22Rv1 (cell line): ENCODE results near the gene UBE2S.

ENCODE experiments used
- H3K27ac ChIP-seq: fragments of 450-650 bp; 2 replicates; pipeline ENCODE4 v1.5.1; 2017
- ZFX ChIP-seq: fragments of 450-650 bp; IDR thresholded peaks from 2 replicates; pipeline ENCODE4 v1.6.1; 2017; ENCODE audit warnings: antibody characterized with exemption, borderline replicate concordance
- TF ChIP-seq, protein P1 (sequence below): fragments of 450-650 bp; IDR thresholded peaks from 2 replicates; pipeline ENCODE4 v1.5.1; 2017; ENCODE audit warnings: mild to moderate bottlenecking

The UBE2S gene

DNA sequence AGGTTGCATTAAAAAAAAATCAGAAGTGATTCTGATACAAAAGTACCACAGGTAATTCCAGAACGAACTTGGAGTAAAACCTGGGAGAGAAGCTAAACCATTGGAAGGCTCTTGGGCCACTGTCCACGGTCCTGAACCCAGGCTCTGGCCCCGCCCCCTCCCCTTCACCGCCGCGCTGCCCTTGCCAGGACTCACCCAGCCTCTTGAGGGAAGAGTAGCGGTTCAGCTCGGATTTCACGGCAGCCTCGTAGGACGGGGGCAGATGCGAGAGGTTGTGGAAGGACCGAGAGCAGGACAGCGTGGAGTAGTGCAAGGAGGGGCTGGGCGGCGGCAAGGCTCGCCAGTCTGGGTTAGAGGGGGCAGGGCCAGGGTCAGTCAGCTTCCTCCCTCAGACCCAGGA lies 29.8 kb upstream of the UBE2S start:
- H3K27ac ChIP-seq, result no peak overlapping the region
- TF ChIP-seq, protein P1, sequence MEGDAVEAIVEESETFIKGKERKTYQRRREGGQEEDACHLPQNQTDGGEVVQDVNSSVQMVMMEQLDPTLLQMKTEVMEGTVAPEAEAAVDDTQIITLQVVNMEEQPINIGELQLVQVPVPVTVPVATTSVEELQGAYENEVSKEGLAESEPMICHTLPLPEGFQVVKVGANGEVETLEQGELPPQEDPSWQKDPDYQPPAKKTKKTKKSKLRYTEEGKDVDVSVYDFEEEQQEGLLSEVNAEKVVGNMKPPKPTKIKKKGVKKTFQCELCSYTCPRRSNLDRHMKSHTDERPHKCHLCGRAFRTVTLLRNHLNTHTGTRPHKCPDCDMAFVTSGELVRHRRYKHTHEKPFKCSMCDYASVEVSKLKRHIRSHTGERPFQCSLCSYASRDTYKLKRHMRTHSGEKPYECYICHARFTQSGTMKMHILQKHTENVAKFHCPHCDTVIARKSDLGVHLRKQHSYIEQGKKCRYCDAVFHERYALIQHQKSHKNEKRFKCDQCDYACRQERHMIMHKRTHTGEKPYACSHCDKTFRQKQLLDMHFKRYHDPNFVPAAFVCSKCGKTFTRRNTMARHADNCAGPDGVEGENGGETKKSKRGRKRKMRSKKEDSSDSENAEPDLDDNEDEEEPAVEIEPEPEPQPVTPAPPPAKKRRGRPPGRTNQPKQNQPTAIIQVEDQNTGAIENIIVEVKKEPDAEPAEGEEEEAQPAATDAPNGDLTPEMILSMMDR, result no peak
- no peak for TF ChIP-seq ZFX

DNA sequence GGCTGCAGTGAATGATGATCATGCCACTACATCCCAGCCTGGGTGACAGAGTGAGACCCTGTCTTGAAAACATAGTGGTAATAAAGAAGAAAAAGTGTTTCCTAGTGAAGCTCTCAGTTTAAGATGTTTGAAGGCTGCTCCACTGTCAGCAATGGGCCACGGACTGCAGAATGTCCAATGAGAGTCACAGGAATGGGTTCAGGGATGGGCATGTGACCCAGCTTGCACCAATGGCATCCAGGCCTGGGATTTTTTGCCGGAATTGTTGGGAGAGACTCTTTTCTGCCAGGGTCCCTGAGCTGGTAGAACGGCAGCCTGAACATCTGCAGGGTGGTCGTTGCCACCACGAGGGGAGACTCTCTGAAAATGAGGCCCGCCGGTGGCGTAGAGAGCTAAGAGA lies 29.3 kb upstream of the UBE2S start:
- TF ChIP-seq, protein P1, result no peak
- no peak for TF ChIP-seq ZFX
- no peak overlapping the region for H3K27ac ChIP-seq

DNA sequence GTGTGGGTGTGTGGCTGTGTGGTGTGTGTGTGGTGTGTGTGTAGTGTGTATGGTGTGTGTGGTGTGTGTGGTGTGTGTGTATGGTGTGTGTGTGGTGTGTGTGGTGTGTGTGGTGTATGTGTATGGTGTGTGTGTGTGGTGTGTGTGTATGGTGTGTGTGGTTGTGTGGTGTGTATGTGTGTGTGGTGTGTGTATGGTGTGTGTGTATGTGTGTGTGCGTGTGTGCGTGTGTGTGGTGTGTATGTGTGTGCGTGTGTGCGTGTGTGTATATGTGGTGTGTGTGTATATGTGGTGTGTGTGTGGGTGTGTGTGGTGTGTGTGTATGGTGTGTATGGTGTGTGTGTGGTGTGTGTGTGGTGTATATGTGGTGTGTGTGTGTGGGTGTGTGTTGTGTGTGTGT lies 27.4 kb upstream of the UBE2S start:
- no peak for TF ChIP-seq ZFX
- TF ChIP-seq, protein P1, result no peak
- no peak overlapping the region for H3K27ac ChIP-seq

DNA sequence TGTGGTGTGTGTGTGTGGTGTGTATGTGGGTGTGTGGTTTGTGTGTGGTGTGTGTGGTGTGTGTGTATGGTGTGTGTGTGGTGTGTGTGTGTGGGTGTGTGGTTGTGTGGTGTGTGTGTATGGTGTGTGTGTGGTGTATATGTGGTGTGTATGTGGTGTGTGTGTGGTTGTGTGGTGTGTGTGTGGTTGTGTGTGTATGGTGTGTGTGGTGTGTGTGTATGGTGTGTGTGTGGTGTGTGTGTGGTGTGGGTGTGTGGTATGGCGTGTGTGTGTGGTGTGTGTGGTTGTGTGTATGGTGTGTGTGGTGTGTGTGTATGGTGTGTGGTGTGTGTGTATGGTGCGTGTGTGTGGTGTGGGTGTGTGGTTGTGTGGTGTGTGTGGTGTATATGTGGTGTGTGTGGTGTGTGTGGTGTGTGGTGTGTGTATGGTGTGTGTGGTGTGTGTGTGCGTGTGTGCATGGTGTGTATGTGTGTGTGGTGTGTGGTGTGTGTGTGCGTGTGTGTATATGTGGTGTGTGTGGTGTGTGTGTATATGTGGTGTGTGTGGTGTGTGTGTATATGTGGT lies 26.9 kb upstream of the UBE2S start:
- TF ChIP-seq ZFX, result no peak
- H3K27ac ChIP-seq, result no peak overlapping the region

DNA sequence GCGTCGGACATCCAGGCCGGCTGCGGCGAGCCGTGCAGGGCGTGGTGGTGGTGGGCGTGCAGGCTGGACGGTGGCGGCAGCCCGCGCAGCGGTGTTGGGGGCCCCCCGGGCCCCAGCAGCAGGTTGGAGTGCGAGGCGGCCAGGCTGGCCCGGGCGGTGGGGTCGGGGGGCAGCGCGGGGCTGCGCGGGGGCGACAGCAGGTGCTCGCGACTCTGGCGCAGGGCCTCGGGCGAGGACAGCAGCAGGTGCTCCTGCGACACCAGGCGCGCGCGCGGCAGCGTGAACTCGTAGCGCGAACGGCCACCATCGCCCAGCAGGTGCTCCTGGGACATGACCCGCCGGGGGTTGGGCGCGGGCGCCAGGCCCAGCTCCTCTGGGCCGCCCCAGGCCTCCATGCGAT lies 25.7 kb upstream of the UBE2S start:
- H3K27ac ChIP-seq, result no peak overlapping the region
- no peak for TF ChIP-seq ZFX
- TF ChIP-seq, protein P1, result no peak

DNA sequence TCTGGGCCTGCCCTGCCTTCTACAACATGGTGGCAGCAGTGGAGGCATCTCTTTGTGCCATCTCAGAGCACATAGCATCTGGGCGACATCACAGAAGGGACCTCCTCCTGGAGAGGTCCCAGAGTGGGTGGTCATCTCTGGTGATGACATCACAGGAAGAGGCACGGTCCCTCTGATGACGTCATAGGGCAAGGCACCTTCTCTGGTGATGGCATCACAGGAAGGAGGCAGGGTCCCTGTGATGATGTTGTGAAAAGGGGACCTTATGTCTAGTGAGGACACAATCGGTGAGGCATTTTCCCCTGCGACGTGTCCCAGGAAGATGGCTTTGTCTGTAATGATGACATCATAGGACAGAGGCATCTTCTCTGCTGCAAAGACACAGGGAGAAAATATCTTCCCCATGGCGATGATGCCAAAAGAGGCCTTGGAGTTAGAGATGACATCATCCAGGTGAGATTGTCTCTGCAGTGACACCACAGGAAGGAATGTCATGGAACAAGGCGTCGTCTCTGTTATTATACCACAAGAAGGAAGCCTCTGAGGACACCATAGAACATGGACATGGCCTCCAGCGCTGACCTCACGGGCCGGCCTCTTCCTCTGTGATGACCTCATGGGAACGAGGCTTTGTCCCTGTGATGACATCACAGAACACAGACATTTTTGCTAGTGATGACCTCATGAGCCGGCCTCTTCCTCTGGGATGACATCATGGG lies 24.8 kb upstream of the UBE2S start:
- H3K27ac ChIP-seq, result no peak overlapping the region
- no peak for TF ChIP-seq ZFX
- TF ChIP-seq, protein P1, result no peak

DNA sequence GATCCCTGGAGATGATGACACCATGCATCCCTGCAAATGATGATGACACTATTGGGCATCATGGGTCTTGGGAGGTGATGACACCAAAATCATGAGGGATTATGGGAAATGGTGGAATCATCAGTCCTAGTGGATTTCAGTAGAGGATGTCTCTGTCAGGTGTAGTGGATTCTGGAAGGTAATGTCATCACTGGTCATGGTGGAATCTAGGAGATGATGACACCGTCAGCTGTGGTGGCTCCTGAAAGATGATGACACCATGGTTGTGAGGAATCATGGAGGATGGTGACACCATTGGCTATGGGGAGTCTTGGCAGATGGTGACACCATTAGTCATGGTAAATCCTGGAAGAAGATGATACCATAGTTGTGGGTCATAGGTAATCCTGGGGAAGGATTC lies 23.6 kb upstream of the UBE2S start:
- no peak overlapping the region for H3K27ac ChIP-seq
- TF ChIP-seq, protein P1, result no peak
- no peak for TF ChIP-seq ZFX

DNA sequence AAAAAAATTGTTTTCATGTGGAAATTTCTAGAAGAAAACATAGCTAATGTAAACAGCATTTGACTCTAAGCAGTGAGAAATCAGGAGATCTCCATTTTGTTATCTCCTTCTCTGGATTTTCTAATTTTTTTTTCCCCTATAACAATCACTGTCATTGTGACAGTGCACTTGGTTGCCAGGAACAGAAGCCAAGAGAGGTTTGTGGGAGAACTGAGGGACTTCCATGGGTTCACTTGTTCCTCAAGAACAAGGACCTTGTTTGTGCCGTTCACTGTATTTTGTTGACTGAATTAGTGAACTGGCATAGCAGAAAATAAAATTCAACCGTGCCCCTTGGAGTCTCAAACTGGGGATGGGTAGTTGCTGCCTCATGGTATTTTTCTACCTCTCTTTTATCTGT lies 18.5 kb upstream of the UBE2S start:
- no peak overlapping the region for H3K27ac ChIP-seq
- TF ChIP-seq ZFX, result no peak
- TF ChIP-seq, protein P1, result no peak
